Lower lobe of right lung (tissue), 2 donors: Measurements from ENCODE around the gene DTD1. TPM values are rescaled to one million over a fixed set of nuclear protein-coding genes. Genes with fewer than 3 reads are reported as not detected.

Experiments
- ATAC-seq, 2 donors: fragments of 200-7000 bp; cut with Tn5 transposase; one replicate each; pipeline ENCODE4 v1.9.1; 2020 to 2022; ENCODE audit warnings: mild to moderate bottlenecking in 2 of 2, moderate library complexity in 2 of 2
- DNase-seq: peaks from one replicate; pipeline ENCODE4 v3.0.0-alpha.2; 2020
- H3K27ac ChIP-seq: fragments of 200-600 bp; one replicate; pipeline ENCODE4 v1.8.0; 2022
- H3K27me3 ChIP-seq: fragments of 200-600 bp; one replicate; pipeline ENCODE4 v1.8.0; 2022; ENCODE audit warnings: low read depth
- H3K36me3 ChIP-seq: fragments of 200-600 bp; one replicate; pipeline ENCODE4 v1.8.0; 2022; ENCODE audit warnings: mild to moderate bottlenecking
- H3K4me1 ChIP-seq: fragments of 200-600 bp; one replicate; pipeline ENCODE4 v1.8.0; 2022
- H3K4me3 ChIP-seq: fragments of 200-600 bp; one replicate; pipeline ENCODE4 v1.8.0; 2022; ENCODE audit warnings: mild to moderate bottlenecking
- H3K9me3 ChIP-seq: fragments of 200-600 bp; one replicate; pipeline ENCODE4 v1.8.0; 2022
- intact Hi-C: fragments of 100-400 bp; cut with DNase I; formaldehyde crosslinking; loops from one replicate; pipeline ENCODE4 v1.11.0; 2022
- total RNA-seq: library from RNA; stranded (reverse); fragmentation: NEBNext Ultra II Directional; extraction: Animal tissue kit (Norgen Biotek cat#: 25700); gene quantifications from one replicate; pipeline ENCODE4 v1.2.1, GENCODE V29; 2021
- TF ChIP-seq, protein P1 (sequence below): fragments of 200-600 bp; IDR thresholded peaks from one replicate; pipeline ENCODE4 v1.8.0; 2022; ENCODE audit warnings: antibody characterized with exemption, mild to moderate bottlenecking
- donor health status: DM: no; HTN: yes; CAD: no; lungs with severe emphysema.

DTD1 gene
- total RNA-seq, 1 donor from 2014 or later: 15.7 TPM

DNA sequence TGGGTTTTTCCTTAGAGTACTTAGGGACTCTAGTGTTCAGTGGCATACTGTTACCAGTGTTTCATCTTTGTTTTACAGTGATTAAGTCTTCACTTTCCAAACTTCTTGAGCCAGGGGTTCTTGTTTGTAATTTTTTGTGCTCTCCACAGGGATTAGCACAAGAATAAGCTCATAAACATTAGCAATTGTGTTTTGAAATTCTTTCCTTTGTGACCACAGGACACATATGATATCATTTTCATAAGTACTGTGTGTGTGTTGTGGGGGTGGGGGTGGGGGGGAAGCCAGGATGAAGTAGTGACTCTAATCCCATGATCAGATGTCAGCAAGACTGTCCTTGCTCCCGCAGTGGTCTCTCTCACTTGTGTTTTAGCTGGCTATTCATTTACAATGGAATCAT, 124.3 kb downstream of the DTD1 start:
- Histone ChIP-seq H3K36me3 (no peaks in the 10 kb centered on the region), H3K27ac (no peak overlapping the region), H3K9me3 (no peaks in the 10 kb centered on the region), H3K4me1 (no peaks in the 10 kb centered on the region), H3K27me3 (no peaks in the 10 kb centered on the region), H3K4me3 (no peak overlapping the region)
- intact Hi-C loops: no loop called here
- DNase-seq (no peak), ATAC-seq (no peak)
- TF ChIP-seq, protein P1, sequence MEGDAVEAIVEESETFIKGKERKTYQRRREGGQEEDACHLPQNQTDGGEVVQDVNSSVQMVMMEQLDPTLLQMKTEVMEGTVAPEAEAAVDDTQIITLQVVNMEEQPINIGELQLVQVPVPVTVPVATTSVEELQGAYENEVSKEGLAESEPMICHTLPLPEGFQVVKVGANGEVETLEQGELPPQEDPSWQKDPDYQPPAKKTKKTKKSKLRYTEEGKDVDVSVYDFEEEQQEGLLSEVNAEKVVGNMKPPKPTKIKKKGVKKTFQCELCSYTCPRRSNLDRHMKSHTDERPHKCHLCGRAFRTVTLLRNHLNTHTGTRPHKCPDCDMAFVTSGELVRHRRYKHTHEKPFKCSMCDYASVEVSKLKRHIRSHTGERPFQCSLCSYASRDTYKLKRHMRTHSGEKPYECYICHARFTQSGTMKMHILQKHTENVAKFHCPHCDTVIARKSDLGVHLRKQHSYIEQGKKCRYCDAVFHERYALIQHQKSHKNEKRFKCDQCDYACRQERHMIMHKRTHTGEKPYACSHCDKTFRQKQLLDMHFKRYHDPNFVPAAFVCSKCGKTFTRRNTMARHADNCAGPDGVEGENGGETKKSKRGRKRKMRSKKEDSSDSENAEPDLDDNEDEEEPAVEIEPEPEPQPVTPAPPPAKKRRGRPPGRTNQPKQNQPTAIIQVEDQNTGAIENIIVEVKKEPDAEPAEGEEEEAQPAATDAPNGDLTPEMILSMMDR: no peak

DNA sequence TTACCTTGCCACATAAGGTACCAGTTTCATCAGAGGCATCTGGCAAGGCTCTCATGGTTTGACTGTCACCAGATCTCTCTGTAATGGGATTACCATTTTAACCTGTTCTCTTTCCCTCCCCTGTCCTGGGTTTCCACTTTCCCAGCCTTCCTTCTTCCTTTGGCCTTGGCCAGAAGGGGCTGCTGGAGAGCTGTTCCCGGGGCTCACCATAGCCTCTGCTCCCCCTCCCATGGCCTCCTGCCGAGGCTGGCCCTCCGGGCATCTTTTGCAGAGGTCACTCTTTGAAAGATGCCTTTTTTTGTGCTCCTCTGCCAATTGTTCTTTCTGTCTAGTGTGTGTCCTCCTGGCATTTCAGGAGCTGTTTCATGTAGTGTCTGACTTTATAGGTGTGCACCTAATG, 125.0 kb downstream of the DTD1 start:
- intact Hi-C loops: no loop called here
- Histone ChIP-seq H3K9me3 (no peaks in the 10 kb centered on the region), H3K36me3 (no peaks in the 10 kb centered on the region), H3K4me3 (no peak overlapping the region), H3K27me3 (no peaks in the 10 kb centered on the region), H3K27ac (no peak overlapping the region), H3K4me1 (no peaks in the 10 kb centered on the region)
- no peak for DNase-seq
- TF ChIP-seq, protein P1: no peak
- ATAC-seq: no peak

DNA sequence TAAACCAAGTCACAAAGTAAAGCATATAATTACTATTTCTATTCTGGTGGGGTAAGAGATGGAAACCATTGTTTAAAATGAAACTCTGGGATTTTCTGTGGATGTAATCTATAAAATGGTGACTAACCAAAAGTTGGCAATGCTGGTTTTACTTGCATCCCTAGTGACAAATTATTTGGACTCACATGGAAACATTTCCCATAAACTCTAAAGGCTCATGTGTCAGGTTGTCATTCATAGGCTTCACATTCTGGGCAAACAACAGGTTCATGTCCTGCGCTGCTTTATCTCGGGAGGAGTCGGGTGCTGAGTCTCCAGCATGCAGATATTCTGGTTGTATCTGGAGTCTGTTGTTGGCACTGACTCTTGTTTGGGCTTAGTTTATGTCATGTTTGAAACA, 127.7 kb downstream of the DTD1 start:
- DNase-seq (no peak), ATAC-seq (no peak)
- Histone ChIP-seq H3K4me1 (no peaks in the 10 kb centered on the region), H3K4me3 (no peak overlapping the region), H3K27ac (no peak overlapping the region), H3K36me3 (no peaks in the 10 kb centered on the region), H3K27me3 (no peaks in the 10 kb centered on the region), H3K9me3 (peaks cover 3% of the 10 kb centered on the region)
- TF ChIP-seq, protein P1: no peak
- intact Hi-C loops: no loop called here

DNA sequence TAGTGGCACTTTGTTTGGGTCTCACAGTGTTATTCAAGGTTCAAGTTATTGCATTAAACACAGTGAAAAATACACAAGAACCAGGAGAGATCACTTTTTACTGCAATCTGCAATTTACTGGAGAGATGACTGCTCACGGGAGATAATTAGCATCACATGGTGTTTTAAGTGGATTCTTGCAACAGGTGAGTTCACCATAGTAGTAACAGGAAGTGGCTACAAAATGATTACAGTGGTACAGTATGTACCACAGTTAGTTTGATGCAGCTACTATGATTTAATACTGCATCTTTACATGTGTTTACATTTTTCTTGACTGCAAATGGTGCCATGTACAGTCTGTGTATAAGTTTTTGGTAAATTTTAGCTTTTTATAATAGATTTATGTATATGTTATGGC, 129.2 kb downstream of the DTD1 start:
- Histone ChIP-seq H3K36me3 (no peaks in the 10 kb centered on the region), H3K9me3 (peaks cover 3% of the 10 kb centered on the region), H3K4me1 (no peaks in the 10 kb centered on the region), H3K4me3 (no peak overlapping the region), H3K27me3 (no peaks in the 10 kb centered on the region), H3K27ac (no peak overlapping the region)
- no peak for ATAC-seq
- intact Hi-C loops: no loop called here
- TF ChIP-seq, protein P1: no peak
- no peak for DNase-seq

DNA sequence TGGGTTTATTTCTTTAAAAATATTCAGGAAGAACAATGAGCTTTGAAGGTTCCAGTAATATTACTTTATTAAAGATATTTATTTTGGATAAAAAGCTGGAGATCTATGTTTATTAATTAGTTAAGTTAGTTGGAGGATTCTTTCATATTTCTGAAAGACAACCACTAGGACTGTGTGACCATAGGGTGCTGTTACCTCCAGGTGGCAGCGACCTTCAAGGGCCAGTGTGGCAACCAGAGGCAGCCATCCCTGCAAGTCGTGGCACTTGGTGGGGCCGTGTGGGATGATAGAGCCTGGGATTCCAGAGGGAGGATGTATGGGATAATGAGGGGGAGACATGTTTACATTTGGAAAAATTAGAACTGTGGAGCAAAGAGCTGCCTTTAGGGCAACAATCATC, 130.3 kb downstream of the DTD1 start:
- no peak overlapping the region for H3K27ac ChIP-seq
- TF ChIP-seq, protein P1: no peak
- H3K36me3 ChIP-seq: no peaks in the 10 kb centered on the region
- DNase-seq: no peak
- H3K9me3 ChIP-seq: peaks cover 3% of the 10 kb centered on the region
- H3K4me1 ChIP-seq: no peaks in the 10 kb centered on the region
- no peak for ATAC-seq
- H3K27me3 ChIP-seq: no peaks in the 10 kb centered on the region
- intact Hi-C loops: no loop called here
- H3K4me3 ChIP-seq: no peak overlapping the region

DNA sequence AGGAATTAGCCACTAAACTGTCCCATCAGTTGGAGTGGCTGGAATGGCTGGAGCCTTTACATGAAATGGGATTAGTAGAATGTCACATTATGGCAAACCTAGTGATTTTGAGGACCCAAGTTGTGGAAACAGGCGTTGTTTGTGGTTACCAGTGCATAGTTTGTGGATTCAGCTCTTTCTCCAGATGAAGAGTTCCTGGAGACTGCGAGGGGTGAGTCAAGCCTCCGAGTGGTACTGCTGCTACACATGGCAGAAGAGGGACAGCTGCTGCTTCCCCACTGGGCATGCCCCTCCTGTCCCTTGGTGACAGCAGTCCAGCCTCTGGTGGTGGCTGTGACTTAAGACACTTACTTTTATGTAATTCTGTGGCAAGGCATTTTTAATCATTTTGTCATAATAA, 131.6 kb downstream of the DTD1 start:
- no peaks in the 10 kb centered on the region for H3K27me3 ChIP-seq
- TF ChIP-seq, protein P1: no peak

More for the DNA sequence above, 131.6 kb downstream of the DTD1 start:
- Histone ChIP-seq H3K9me3 (peaks cover 3% of the 10 kb centered on the region), H3K4me3 (no peak overlapping the region), H3K36me3 (no peaks in the 10 kb centered on the region), H3K4me1 (no peaks in the 10 kb centered on the region), H3K27ac (no peak overlapping the region)
- ATAC-seq: no peak
- no peak for DNase-seq
- intact Hi-C loops: no loop called here
